HG02970 (cell line): Measurements from ENCODE around the gene GRK6.
A peak's percentile ranks its signal among the peaks of the same experiment; 100 is the strongest.

Source experiments
- ATAC-seq: cut with Tn5 transposase; IDR thresholded peaks from one replicate; pipeline ENCODE4 v1.9.1; 2021; ENCODE audit warnings: mild to moderate bottlenecking, moderate library complexity, moderate number of reproducible peaks; ENCODE audit not compliant: unreplicated experiment, low FRiP score

The GRK6 gene

GRCh38 chr5:177450667-177451424 is 24.4 kb downstream of the GRK6 start:
- no peak for ATAC-seq

GRCh38 chr5:177452688-177453638 is 26.5 kb downstream of the GRK6 start:
- ATAC-seq = no peak

- peak; percentile 3 for ATAC-seq
Measured at GRCh38 chr5:177453852-177454396, 27.4 kb downstream of the GRK6 start.

GRCh38 chr5:177454397-177455035 is 28.0 kb downstream of the GRK6 start:
- peak; percentile 46 for ATAC-seq

GRCh38 chr5:177455036-177455660 is 28.7 kb downstream of the GRK6 start:
- ATAC-seq = peak; percentile 54

- peak; percentile 11 for ATAC-seq
Measured at GRCh38 chr5:177455661-177456590, 29.4 kb downstream of the GRK6 start.

- no peak for ATAC-seq
Measured at GRCh38 chr5:177456591-177456964, 30.1 kb downstream of the GRK6 start.

GRCh38 chr5:177456976-177457851 is 30.7 kb downstream of the GRK6 start:
- ATAC-seq = no peak

- ATAC-seq = no peak
Measured at GRCh38 chr5:177457852-177458681, 31.6 kb downstream of the GRK6 start.

GRCh38 chr5:177458912-177459350 is 32.5 kb downstream of the GRK6 start:
- ATAC-seq = no peak

- ATAC-seq = no peak
Measured at GRCh38 chr5:177459357-177459756, 32.9 kb downstream of the GRK6 start.

GRCh38 chr5:177459819-177460628 is 33.5 kb downstream of the GRK6 start:
- no peak for ATAC-seq

- ATAC-seq = no peak
Measured at GRCh38 chr5:177462021-177462670, 35.7 kb downstream of the GRK6 start.

GRCh38 chr5:177465044-177465443 is 38.6 kb downstream of the GRK6 start:
- no peak for ATAC-seq

- no peak for ATAC-seq
Measured at GRCh38 chr5:177466861-177467260, 40.4 kb downstream of the GRK6 start.

GRCh38 chr5:177467436-177467835 is 41.0 kb downstream of the GRK6 start:
- no peak for ATAC-seq
